Cardiac septum (tissue), 1 donor: ENCODE results near the gene FREM3. TPM values are rescaled to one million over a fixed set of nuclear protein-coding genes. Genes with fewer than 3 reads are reported as not detected.
"Not testable (repeated sequence)": the region's sequence is repeated elsewhere in the genome, so short reads cannot be mapped to it uniquely, and the experiment has no call there.

Experiments used
- DNase-seq: peaks from one replicate; pipeline ENCODE4 v3.0.0-alpha.2; 2020; ENCODE audit warnings: low spot score
- intact Hi-C: fragments of 100-400 bp; cut with DNase I; formaldehyde crosslinking; loops from one replicate; pipeline ENCODE4 v1.14.0; 2022
- total RNA-seq: library from RNA; stranded (reverse); fragmentation: NEBNext Ultra II Directional; extraction: Animal tissue kit (Norgen Biotek cat#: 25700); gene quantifications from one replicate; pipeline ENCODE4 v1.2.1, GENCODE V29; 2021
- donor health status: DM: no; HTN: no; CAD: no.

The FREM3 gene
- total RNA-seq, 1 donor from 2014 or later: not detected

- DNase-seq, intact Hi-C loops: not testable (repeated sequence)
Observed at GRCh38 chr4:143673629-143674028, 26.8 kb downstream of the FREM3 start.

- intact Hi-C loops: no loop called here
- DNase-seq: no peak
Observed at GRCh38 chr4:143668930-143669552, 31.4 kb downstream of the FREM3 start.

GRCh38 chr4:143667461-143667860, 33.0 kb downstream of the FREM3 start:
- intact Hi-C loops: no loop called here
- no peak for DNase-seq

- intact Hi-C loops: no loop called here
- no peak for DNase-seq
Observed at GRCh38 chr4:143658336-143658735, 42.1 kb downstream of the FREM3 start.

GRCh38 chr4:143654571-143654970, 45.9 kb downstream of the FREM3 start:
- intact Hi-C loops: no loop called here
- DNase-seq: no peak

GRCh38 chr4:143653031-143653430, 47.4 kb downstream of the FREM3 start:
- no peak for DNase-seq
- intact Hi-C loops: no loop called here

GRCh38 chr4:143643399-143643798, 57.1 kb downstream of the FREM3 start:
- no peak for DNase-seq
- intact Hi-C loops: no loop called here

GRCh38 chr4:143642611-143643010, 57.9 kb downstream of the FREM3 start:
- DNase-seq: no peak
- intact Hi-C loops: no loop called here

GRCh38 chr4:143641361-143641760, 59.1 kb downstream of the FREM3 start:
- DNase-seq: no peak
- intact Hi-C loops: no loop called here

- intact Hi-C loops: no loop called here
- no peak for DNase-seq
Observed at GRCh38 chr4:143634763-143635162, 65.7 kb downstream of the FREM3 start.

GRCh38 chr4:143633833-143634232, 66.6 kb downstream of the FREM3 start:
- DNase-seq: no peak
- intact Hi-C loops: no loop called here

- intact Hi-C loops: no loop called here
- DNase-seq: peak; percentile 80
Observed at GRCh38 chr4:143626134-143626911, 74.2 kb downstream of the FREM3 start.

- intact Hi-C loops: no loop called here
- no peak for DNase-seq
Observed at GRCh38 chr4:143625632-143626031, 74.8 kb downstream of the FREM3 start.

GRCh38 chr4:143623896-143624295, 76.6 kb downstream of the FREM3 start:
- DNase-seq: no peak
- intact Hi-C loops: no loop called here

GRCh38 chr4:143618811-143619210, 81.7 kb downstream of the FREM3 start:
- DNase-seq: no peak
- intact Hi-C loops: no loop called here

GRCh38 chr4:143617994-143618679, 82.3 kb downstream of the FREM3 start:
- intact Hi-C loops: no loop called here
- DNase-seq: no peak

GRCh38 chr4:143616771-143617170, 83.7 kb downstream of the FREM3 start:
- intact Hi-C loops: no loop called here

GRCh38 chr4:143609492-143609891, 91.0 kb downstream of the FREM3 start:
- intact Hi-C loops: no loop called here
- no peak for DNase-seq

More at GRCh38 chr4:143616771-143617170, 83.7 kb downstream of the FREM3 start:
- DNase-seq: no peak

- intact Hi-C loops: no loop called here
Observed at GRCh38 chr4:143606480-143606879, 94.0 kb downstream of the FREM3 start.

GRCh38 chr4:143599827-143600226, 100.6 kb downstream of the FREM3 start:
- DNase-seq: no peak
- intact Hi-C loops: no loop called here

More at GRCh38 chr4:143606480-143606879, 94.0 kb downstream of the FREM3 start:
- no peak for DNase-seq

GRCh38 chr4:143598816-143599215, 101.7 kb downstream of the FREM3 start:
- DNase-seq: no peak
- intact Hi-C loops: no loop called here
